Measurements from ENCODE around the gene SPART.

The SPART gene

DNA sequence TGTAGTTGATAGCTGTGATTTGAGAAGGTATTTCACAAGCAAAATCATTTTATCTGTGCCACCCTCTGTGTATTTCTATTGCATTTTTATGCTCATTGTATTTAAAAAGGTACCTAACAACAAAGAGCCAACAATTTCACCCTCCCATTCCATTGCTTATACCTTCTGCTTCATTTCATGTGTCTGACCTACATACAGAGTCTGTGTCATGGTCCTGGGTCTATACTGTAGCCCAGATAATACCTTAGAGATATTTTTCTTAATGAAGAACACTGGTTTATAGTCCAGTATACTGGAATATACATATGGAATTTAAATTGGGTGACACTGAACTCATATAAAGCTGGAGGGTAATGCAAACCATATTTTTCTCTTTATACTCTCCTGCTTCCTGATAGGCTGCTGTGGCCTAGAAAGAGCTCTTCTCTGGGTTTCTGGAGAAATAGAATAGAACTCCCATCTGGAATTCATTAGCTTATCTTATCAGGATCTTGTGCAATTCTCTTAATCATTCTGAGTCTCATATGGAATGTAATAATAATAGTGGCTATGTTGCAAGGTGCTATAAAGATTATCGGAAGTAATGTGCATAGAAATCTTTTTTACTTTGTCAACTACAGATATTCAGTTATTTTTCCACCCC lies 31.8 kb upstream of the SPART start:
- no peak for ATAC-seq (ENCODE audit: low read depth)
- no peaks in the 10 kb centered on the region for H3K36me3 ChIP-seq (ENCODE audit: low read depth)
- H3K4me3 ChIP-seq (ENCODE audit: severe bottlenecking) = no peak overlapping the region
- TF ChIP-seq CTCF (IDR thresholded peaks at IDR 0.05; ENCODE audit: poor library complexity, severe bottlenecking) = no peak
- no peak for DNase-seq (ENCODE audit: low spot score)
- no peaks in the 10 kb centered on the region for H3K4me1 ChIP-seq (ENCODE audit: insufficient read depth, poor library complexity, severe bottlenecking)
- no peak overlapping the region for H3K27ac ChIP-seq (ENCODE audit: poor library complexity, severe bottlenecking)
- H3K9me3 ChIP-seq (ENCODE audit: severe bottlenecking) = no peaks in the 10 kb centered on the region
- H3K27me3 ChIP-seq (ENCODE audit: insufficient read depth, poor library complexity, severe bottlenecking) = no peaks in the 10 kb centered on the region

DNA sequence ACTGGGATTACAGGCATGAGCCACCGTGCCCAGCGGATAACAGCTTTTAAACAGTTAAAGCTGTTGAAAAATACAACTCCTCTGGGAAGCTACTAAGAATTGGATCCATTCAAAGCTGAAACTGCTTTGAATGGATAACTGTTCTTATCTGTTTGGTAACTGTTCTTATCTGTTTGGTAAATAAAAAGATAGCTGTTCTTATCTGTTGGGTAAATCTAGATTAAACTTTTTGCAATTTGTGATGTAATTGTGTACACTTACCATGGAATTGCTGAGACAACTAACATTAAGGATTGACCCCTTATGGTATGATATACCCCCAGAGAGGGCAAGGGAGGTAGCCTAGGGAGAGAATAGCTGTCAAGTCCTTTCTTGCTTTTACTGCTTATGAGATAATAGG lies 27.9 kb upstream of the SPART start:
- Histone ChIP-seq H3K4me3 (ENCODE audit: severe bottlenecking) (no peak overlapping the region), H3K27me3 (ENCODE audit: insufficient read depth, poor library complexity, severe bottlenecking) (no peaks in the 10 kb centered on the region), H3K4me1 (ENCODE audit: insufficient read depth, poor library complexity, severe bottlenecking) (no peaks in the 10 kb centered on the region), H3K27ac (ENCODE audit: poor library complexity, severe bottlenecking) (no peak overlapping the region), H3K36me3 (ENCODE audit: low read depth) (no peaks in the 10 kb centered on the region), H3K9me3 (ENCODE audit: severe bottlenecking) (no peaks in the 10 kb centered on the region)
- no peak for ATAC-seq (ENCODE audit: low read depth)
- no peak for TF ChIP-seq CTCF (IDR thresholded peaks at IDR 0.05; ENCODE audit: poor library complexity, severe bottlenecking)
- DNase-seq (ENCODE audit: low spot score) = no peak

GRCh38 chr13:36371185-36371584 lies 25.0 kb upstream of the SPART start:
- Histone ChIP-seq H3K27ac (ENCODE audit: poor library complexity, severe bottlenecking) (no peak overlapping the region), H3K27me3 (ENCODE audit: insufficient read depth, poor library complexity, severe bottlenecking) (no peaks in the 10 kb centered on the region), H3K36me3 (ENCODE audit: low read depth) (no peaks in the 10 kb centered on the region), H3K4me1 (ENCODE audit: insufficient read depth, poor library complexity, severe bottlenecking) (no peaks in the 10 kb centered on the region), H3K4me3 (ENCODE audit: severe bottlenecking) (no peak overlapping the region), H3K9me3 (ENCODE audit: severe bottlenecking) (no peaks in the 10 kb centered on the region)
- TF ChIP-seq CTCF (IDR thresholded peaks at IDR 0.05; ENCODE audit: poor library complexity, severe bottlenecking) = no peak
- DNase-seq (ENCODE audit: low spot score) (no peak), ATAC-seq (ENCODE audit: low read depth) (no peak)

- DNase-seq (ENCODE audit: low spot score) (no peak), ATAC-seq (ENCODE audit: low read depth) (no peak)
- TF ChIP-seq CTCF (IDR thresholded peaks at IDR 0.05; ENCODE audit: poor library complexity, severe bottlenecking) = no peak
- H3K27ac ChIP-seq (ENCODE audit: poor library complexity, severe bottlenecking) = no peak overlapping the region
- H3K27me3 ChIP-seq (ENCODE audit: insufficient read depth, poor library complexity, severe bottlenecking) = no peaks in the 10 kb centered on the region
- H3K36me3 ChIP-seq (ENCODE audit: low read depth) = no peaks in the 10 kb centered on the region
- no peaks in the 10 kb centered on the region for H3K4me1 ChIP-seq (ENCODE audit: insufficient read depth, poor library complexity, severe bottlenecking)
- no peaks in the 10 kb centered on the region for H3K9me3 ChIP-seq (ENCODE audit: severe bottlenecking)
- no peak overlapping the region for H3K4me3 ChIP-seq (ENCODE audit: severe bottlenecking)
Observed at GRCh38 chr13:36370108-36370429, 23.9 kb upstream of the SPART start.

DNA sequence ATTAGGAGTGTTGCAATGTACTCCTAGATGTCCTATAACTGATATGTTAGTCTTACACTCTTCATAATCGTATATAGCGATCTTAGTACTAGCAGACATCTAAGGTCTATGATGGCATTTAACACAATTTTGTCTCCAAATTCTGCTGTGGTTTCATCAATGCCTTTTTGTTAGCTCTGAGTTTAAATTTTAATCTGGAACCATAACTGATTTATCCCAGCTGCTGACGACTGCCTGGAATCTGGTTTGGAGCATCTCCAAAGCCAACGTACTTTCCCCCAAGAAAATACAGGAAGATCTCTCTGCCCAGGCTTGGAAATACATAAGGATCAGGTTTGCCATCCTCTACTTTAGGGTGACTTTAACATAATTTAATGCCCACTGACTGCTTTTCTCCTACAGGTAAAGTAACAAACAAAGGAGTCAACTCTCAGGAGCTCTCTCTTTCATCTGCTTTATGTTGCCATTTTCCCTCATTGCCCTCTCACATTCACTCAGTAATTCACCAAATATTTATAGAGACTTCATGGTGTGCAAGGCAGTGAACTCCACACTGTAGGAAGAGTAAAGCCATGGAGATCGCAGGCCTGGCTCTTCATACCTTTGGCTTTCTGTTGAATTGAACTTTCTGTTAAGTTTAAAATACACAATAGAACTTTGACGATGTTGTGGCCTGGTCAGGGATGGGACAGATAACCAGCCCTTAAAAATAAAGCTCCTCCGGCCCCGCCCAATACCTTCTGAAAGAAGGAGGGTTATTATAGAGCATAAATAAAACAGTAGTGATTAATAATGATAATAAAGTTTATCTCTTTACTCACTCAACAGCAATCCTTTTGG lies 23.3 kb upstream of the SPART start:
- Histone ChIP-seq H3K27ac (ENCODE audit: poor library complexity, severe bottlenecking) (no peak overlapping the region), H3K4me3 (ENCODE audit: severe bottlenecking) (no peak overlapping the region), H3K36me3 (ENCODE audit: low read depth) (no peaks in the 10 kb centered on the region), H3K4me1 (ENCODE audit: insufficient read depth, poor library complexity, severe bottlenecking) (no peaks in the 10 kb centered on the region), H3K27me3 (ENCODE audit: insufficient read depth, poor library complexity, severe bottlenecking) (no peaks in the 10 kb centered on the region), H3K9me3 (ENCODE audit: severe bottlenecking) (no peaks in the 10 kb centered on the region)
- DNase-seq (ENCODE audit: low spot score) = no peak
- ATAC-seq (ENCODE audit: low read depth) = no peak
- no peak for TF ChIP-seq CTCF (IDR thresholded peaks at IDR 0.05; ENCODE audit: poor library complexity, severe bottlenecking)
